IPS-NIHi7 (cell line): Measurements from ENCODE around the gene THAP7.
A peak's percentile ranks its signal among the peaks of the same experiment; 100 is the strongest.
"Not testable (repeated sequence)": the region's sequence is repeated elsewhere in the genome, so short reads cannot be mapped to it uniquely, and the experiment has no call there.

ENCODE experiments used
- DNase-seq: peaks from one replicate; pipeline ENCODE4 v3.0.0; 2012; ENCODE audit warnings: mixed read lengths; ENCODE audit errors: extremely low spot score

Gene THAP7

GRCh38 chr22:21001601-21002325, at the start of gene THAP7:
Gene THAP7 (minus strand): TSS chr22:21002118. CDS start chr22:21001911, 207 bp downstream.
- peak; percentile 94 for DNase-seq

DNA sequence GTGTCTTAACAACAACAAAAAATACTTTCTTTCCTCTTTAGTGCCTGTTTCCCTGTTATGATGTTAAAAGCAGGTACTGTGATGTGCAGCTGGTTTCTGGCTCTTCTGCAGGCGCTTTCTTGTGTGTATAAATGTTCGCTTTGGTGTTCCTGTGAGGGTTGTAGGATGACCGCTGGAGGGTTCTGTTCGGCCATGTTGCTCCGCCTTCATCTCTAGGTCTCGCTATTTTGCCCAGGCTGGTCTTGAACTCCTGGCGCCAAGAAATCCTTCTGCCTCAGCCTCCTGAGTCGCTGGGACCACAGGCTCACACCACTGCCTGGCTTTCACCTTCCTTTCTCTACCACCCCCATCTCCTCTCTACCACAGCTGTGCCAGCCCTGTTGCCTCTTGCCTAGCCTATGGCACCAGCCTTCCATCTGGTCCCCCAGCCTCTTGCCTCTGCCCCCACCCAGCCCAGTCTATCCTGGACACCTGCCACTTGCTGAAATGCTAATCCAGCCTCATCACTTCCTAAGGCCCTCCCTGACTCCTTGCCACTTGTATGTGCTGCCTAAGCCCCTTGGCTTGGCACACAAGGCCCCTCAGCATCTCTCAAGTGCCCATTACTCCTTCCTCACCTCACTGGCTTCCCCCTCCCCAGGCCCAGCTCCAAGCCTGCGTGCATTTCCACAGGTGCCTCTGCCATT, 49.4 kb upstream of the THAP7 start:
- DNase-seq, result no peak

GRCh38 chr22:21048965-21049364, 47.0 kb upstream of the THAP7 start:
- DNase-seq, result not testable (repeated sequence)

DNA sequence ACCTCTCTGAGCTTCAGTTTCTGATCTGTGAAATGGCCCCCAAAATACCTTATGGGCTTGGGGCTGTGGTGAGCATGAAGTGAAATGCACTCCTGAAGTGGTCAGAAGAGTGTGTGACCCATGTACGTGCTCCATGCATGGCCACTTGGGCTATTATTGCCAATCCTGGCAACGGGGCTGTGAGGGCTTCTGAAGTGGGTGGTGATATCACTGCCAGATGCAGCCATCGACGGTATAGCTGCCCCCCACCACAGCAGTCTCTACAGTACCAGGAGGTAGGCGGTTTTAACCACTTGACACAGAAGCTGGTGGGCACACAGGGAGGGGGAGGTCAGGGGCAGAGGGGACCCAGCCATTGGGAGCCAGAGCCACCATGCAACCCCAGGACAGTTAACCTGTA, 46.5 kb upstream of the THAP7 start:
- not testable (repeated sequence) for DNase-seq

- no peak for DNase-seq
Observed at GRCh38 chr22:21047730-21048129, 45.8 kb upstream of the THAP7 start.

DNA sequence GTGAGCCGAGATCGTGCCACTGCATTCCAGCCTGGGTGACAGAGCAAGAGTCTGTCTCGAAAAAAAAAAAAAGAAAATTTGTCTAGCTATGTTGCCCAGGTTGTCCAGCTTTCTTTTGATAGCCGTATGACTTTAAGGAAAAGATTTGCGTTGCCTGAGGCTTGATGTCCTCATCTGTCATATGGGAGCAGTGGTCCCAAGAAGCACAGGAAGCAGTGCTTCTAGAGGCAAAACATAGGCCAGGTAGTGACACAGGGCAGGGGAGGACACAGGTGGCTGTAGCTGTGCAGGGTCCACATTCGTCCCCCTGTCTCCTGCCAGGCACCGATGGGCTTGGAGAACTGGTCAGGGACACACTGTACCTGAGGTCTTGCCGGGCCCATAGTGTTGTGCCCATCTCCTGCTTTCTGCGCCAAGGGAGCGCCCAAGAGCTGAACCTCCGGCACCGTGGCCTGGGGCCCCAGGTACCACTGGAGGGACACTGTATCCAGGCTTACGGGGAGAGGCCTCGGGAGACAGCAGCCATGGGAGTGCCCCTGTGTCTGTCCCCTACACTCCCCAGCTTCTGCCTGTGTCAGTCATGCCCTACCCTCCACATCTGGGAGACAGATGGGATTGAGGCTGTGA, 45.2 kb upstream of the THAP7 start:
- no peak for DNase-seq

DNA sequence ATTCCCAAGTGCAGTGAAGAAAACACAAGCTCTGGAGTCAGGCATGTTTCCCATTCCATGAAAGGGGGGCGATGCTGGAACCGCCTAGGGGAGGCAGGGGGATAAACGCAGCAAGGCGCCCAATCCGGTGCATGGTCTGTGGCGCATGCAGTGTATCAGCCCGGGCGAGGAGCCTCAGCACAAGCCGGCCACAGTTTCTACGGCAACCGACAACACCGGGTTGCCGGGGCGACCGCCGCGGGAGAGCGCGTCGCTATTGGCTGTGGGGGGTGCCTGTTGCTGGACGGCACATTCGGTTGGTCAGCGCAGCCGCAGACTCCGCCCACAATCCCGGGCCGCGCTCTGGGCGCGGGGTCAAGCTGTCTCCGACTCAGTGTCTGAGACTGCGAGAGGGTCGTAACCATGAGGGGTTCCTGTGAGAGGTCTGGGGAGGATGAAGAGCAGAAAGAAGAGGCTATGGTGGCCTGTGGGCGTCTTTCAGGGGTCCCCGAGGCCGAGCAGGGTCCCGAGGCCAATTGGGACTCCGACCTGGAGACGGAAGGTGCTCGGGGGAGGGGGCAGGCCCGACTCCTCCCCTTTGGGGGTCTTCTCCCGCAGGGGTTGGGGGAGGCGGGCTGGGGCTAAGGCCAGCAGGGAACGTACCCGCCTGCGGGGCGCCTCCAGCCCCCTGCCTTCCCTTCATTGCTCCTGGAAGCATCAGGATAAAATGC, 43.8 kb upstream of the THAP7 start, which contains the start of gene LRRC74B:
TSS of gene LRRC74B (plus strand) at position 362 of the 710 bp plus-strand sequence. CDS start at position 403, 41 bp downstream.
- DNase-seq, result peak; percentile 100

DNA sequence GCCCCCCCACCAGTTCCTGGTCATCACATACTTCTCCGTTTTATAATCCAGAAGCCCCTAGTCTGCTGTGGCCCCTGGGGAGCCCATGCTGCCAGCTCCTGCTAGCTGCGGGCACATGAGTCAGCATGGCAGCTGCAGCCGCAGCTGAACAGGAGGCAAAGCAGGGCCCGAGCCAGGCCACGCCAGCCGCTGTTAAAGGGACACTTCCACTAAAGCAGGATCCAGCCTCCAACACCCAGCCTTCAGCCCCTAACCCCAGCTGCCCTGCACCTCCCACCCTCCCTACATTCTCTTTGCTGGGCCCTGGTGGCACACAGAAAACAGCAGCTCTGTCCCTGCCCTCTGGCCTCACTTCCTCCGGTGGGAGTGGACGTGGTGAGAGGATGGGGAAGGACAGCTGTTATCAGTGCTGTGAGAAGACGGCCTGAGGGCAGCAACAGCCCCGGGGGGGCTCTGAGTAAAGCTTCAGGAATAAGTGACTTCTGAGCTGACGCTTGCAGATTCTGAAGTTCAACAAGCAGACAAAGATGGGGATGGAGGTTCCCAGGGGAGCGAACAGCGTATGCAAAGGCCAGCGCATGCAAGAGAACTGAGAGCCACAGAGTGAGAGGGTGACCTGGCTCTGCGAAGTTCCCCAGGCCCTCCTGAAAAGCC, 43.1 kb upstream of the THAP7 start:
- no peak for DNase-seq

DNA sequence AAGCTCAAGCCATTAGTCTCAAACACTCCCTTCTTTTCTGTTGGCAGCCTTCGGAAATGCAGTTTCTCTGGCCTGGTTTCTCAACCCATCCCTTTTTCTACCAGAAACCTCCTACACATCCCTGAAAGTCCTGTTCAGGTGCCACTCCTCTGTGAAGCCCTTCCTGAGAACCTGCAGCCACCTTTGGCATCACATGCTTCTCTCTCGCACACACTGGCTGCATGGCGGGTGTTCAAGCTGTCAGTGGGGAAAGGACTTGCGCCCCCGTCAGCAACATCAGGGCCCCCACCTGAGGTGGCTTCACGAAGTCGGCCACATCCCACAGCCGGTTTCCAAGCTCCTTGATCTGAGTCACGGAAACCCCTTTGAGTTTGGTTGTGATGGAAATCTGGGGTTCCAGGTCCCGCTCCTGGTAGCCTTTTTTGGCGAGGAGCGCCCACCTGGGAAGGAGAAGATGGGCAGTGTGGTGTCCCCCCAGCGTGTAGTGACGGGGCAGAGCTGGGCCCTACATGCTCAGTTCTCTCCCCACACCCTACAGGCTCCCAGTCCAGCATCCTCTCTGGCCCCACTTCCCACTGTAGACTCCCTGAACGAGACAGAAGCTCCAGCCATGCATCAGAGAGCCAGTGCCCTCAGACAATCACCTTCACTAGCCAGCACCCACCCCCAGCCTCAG, 42.1 kb upstream of the THAP7 start:
- DNase-seq, result peak; percentile 4

DNA sequence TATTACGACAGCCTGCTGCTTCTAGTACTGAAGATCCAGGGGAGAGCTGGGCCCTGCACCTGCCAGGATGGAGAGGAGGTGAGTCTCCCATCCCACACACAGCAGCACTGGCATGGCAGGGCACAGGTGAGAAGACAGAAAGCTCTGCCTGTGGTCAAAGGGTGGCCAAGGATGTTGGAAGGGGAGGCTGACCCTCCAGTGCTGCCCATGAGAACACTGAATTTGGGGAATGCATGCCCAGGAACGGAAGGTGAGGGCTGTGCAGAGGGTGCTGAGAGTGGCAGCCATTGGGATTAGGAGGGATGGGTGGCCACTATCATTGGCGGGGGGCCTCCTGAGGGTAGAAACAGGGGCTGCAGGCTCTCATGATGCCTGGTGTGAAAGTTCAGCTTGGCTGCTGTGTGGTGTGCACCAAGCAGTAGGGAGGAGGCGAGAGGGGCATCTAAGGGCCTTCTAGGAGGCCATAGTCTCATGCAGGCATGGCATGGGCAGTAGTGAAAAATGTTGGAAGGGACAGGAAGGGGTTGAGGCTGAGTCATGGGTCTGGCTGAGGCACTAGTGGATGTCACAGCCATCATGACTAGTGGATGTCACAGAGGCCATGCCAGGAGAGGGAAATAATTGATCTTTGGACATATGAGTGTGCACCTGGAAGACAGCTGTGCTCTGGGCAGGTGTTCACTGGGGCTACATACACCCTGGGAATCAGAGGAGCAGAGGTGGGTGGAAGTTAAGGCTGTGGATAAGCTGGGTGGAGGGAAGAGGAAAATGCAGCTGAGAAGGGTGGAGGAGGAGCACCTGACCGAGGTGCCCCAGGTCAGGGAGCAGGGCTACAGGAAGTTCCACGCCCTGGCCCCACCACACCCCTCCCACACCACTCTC, 41.3 kb upstream of the THAP7 start:
- DNase-seq, result no peak

DNA sequence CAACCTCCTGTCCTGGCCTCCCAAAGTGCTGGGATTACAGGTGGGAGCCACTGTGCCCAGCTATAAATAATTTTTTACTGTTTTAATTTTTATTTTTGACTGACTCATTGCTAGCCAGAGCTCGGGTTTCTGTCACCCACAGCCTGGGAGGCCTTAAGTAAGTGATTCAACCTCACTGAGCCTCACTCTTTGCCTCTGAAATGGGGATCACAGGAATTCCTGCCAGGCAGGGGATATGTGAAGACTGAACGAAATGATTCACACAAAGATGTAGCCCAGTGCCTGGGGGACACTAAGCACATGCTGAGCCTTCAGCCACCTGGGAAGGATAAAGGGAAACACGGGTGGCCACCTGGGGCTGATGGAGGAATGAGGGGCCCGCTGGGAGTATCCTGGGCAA, 40.0 kb upstream of the THAP7 start:
- DNase-seq, result no peak

- not testable (repeated sequence) for DNase-seq
Observed at GRCh38 chr22:21039158-21039557, 37.2 kb upstream of the THAP7 start.

GRCh38 chr22:21038405-21038804, 36.5 kb upstream of the THAP7 start:
- DNase-seq, result no peak

DNA sequence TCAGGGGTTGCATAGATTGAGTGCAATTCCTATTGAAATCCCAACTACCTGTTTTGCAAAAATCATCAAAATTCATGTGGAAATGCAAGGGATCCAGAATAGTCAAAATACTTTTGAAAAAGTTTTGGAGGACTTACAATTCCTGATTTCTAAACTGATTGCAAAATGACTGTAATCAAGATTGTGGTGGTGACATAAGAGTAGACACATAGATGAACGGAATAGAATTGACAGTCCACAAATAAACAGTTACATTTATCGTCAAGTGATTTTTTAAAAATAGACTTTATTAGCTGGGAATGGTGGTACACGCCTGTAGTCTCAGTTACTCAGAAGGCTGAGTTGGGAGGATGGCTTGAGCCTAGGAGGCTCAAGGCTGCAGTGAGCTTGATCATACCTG, 33.1 kb upstream of the THAP7 start:
- no peak for DNase-seq

DNA sequence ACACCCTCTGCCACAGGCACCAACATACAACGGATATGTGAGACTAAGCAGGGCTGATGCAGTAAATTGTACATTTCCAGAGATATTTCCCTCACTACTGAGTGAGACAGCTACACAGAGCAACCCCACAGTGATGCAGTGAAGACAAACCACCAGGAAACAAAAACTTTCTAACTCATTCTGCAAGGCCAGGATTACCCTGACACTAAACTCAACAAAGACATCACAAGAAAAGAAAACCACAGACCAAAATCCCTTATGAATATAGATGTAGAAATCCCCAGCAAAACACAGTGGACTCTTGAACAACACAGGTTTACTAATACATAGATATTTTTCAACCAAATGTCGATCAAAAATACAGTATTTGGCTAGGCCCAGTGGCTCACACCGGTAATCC, 32.0 kb upstream of the THAP7 start:
- no peak for DNase-seq

DNA sequence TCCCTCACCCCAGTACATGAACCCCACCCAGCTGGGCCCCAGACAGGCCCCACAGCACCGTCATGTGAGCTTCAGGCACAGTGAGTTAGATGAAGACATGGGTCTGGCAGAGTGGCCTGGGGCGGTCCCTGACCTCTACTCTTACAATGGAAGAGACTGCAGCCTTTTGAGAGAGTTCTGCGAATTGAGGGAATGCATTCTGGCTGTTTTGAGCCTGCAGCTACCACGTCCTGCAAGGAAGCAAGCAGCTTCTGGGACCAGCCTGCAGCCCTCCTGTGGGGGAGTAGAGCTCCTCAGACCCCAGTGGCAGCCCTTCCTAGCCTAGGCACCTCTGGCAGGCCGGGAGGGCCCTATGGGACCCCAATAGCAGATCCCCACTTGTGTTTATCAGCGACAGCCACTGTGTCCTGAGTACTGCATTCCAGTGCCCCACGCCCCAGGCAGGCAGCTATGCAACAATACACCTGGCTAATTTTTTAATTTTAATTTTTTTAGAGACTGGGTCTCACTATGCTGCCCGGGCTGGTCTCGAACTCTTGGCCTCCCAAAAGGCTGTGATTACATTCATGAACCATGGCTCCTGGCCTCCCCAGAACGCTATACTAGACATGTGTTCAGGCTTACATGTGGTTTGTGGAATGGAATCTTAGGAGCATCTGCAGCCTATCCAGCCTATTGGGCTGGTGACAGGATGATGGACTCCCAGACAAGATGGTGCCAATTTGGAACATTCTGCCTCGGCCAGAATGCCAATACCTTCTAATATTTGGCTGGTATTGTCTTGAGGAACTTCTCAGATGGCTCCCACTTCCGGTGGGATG, 31.2 kb upstream of the THAP7 start:
- no peak for DNase-seq

- no peak for DNase-seq
Observed at GRCh38 chr22:21032037-21032867, 30.3 kb upstream of the THAP7 start, which contains the start of gene SLC7A4. Gene SLC7A4 (minus strand): TSS chr22:21032561. CDS start chr22:21031812, 749 bp downstream.

DNA sequence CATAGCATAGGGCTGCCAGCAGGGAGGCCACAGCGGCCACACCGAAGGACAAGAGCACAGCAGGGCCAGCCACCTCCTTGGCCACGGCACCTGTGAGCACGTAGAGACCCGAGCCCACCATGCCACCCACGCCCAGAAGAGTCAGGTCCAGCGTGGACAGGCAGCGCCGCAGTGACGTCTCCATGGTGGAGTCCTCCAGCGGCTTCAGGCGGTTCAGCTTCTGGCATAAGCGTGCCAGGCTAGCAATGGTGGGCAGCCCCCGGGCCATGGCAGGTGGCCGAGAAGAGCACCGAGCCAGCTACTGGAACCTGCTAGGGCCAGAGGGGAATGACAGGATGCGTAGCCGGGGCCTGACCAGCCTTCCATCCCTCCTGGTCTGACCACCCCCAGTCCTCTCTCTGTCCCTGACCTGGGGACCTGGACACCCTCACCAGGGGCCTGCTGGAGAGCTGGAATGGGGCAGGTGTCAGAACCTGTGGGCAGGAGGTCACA, 29.7 kb upstream of the THAP7 start:
- DNase-seq, result no peak
